HEK293T (cell line): ENCODE results near the gene SBNO1.

Source experiments
- FOXK2 ChIP-seq: fragments of 450-650 bp; IDR thresholded peaks from 2 replicates; pipeline ENCODE4 v1.6.1; 2016; ENCODE audit warnings: mild to moderate bottlenecking
- NFRKB ChIP-seq: fragments of 450-650 bp; IDR thresholded peaks from 2 replicates; pipeline ENCODE4 v1.6.1; 2016; ENCODE audit warnings: mild to moderate bottlenecking, moderate library complexity
- SP1 ChIP-seq: fragments of 450-650 bp; IDR thresholded peaks from 2 replicates; pipeline ENCODE4 v1.6.1; 2017
- TARDBP ChIP-seq: fragments of 450-650 bp; IDR thresholded peaks from 2 replicates; pipeline ENCODE4 v1.6.1; 2016
- ZNF384 ChIP-seq: fragments of 450-650 bp; IDR thresholded peaks from 2 replicates; pipeline ENCODE4 v1.6.1; 2016

- no peak for TF ChIP-seq SP1
- TF ChIP-seq NFRKB, result no peak
- TF ChIP-seq ZNF384, result no peak
- TF ChIP-seq TARDBP, result no peak
- TF ChIP-seq FOXK2, result no peak
These were observed 119.0 kb downstream of the SBNO1 start for GRCh38 chr12:123245678-123246077.
